Right lung (tissue), 5 donors: ENCODE results near the gene TSPAN5. TPM values are rescaled to one million over a fixed set of nuclear protein-coding genes. Genes with fewer than 3 reads are reported as not detected.

Source experiments
- DNase-seq, 2 donors: peaks; one replicate each; pipeline ENCODE4 v3.0.0-alpha.2; 2013
- polyA plus RNA-seq, 5 donors: library from polyadenylated mRNA; unstranded; fragments of 120-200 nt; gene quantifications; one replicate each; pipeline versions ENCODE4 v1.2.1 to v1.2.3, GENCODE V29; 2013; ENCODE audit warnings: inconsistent platforms in 1 of 5, low replicate concordance in 1 of 5; ENCODE audit not compliant: insufficient read length in 5 of 5, insufficient read depth in 1 of 5

TSPAN5 gene
- polyA plus RNA-seq, 5 donors, result 25.9 to 41.2 (median 30.0) TPM

DNA sequence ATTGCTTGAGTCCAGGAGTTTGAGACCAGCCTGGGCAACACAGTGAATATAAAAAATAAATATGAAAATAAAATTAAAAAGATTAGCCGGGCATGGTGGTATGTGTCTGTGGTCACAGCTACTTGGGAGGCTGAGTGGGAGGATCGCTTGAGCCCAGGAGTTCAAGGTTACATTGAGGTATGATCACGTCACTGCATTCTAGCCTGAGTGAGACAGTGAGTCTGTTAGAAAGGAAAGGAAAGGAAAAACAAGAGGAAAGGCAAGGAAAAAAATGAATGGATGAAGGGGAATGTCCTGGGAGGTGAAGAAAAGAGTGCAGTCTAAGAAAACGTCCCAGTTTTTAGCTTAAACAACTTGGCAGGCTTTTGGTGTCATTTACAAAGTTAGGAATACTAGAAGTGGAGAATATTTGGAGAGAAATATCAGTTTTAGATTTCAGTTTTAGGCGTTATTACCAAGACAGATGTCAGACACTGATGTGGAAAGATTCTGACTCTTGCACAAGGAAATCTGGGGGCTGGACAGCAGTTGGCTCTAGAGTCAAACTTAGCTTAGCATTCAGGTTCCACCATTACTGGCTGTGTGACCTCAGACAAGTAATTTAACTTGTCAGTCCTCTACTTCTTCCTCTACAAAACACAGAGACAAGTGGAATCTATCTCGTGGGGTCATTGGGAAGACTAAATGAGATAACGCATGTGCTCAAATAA is 139.0 kb downstream of the TSPAN5 start:
- no peak for DNase-seq

DNA sequence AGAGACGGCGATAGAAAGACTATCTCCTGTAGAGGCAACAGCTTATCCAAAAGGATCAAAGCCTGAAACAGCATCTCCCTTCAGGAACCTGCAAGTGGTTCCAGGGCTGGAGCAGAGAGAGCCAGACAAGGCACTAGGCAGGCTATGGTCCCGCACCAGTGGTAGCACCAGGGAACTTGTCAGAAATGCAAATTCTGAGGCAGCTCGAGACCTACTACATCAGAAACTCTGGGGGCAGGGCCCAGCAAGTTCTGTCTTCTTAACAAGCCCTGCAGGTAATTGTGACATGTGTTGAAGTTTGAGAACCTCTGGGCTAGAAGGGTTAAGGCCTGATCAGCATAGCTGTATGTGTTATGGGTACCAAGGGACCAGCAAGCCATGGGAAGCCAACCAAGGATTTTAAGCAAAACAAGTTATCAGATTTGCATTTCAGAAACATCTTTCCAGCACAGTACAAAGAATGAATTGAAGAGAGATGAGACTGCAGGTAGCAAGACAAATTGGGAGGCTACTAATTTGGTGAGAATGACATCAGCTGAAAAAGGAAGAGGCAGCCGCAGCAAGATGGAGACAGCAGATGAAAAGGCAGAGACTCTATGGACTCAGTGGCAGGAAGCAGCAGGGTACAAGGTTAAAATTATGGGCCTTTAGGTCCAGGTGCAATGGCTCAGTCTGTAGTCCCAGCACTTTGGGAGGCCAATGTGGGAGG is 139.7 kb downstream of the TSPAN5 start:
- DNase-seq, result no peak

DNA sequence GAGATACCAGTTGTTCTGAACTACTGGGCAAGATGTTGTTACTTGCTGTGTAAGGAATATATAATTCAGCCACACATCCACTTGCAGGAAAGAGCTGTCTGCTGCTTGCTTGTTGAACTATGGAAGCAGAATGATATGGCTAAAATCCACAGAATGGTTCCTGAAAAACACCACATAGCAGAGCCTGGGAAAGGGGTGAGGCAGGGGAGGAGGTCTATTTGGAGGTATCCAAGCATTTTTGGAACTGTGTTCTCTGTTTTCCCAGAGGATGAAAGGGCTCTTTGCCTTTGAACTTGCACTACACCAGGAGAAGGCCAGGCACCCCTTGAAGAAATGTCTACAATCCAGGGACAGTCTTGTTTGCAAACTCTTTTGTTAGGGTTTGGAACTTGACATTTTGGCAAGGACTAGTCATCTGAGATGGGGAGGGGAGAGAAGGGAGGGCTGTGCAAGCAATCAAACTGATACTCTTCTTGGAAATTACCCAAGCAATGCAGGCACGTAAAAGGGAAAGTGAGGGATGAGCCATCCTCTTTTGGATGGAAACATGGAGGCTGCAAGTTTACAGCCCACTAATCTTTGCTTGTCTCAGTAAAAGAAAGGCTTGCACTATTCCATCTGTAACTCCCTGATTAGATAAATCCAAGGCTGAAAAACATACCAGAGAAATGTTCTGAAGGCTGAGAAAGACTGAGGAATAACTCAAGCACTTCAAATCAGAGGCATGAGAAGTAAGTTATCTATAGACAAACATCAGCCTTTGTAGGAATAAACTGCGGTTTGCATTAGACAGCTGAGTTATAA is 141.0 kb downstream of the TSPAN5 start:
- no peak for DNase-seq

DNA sequence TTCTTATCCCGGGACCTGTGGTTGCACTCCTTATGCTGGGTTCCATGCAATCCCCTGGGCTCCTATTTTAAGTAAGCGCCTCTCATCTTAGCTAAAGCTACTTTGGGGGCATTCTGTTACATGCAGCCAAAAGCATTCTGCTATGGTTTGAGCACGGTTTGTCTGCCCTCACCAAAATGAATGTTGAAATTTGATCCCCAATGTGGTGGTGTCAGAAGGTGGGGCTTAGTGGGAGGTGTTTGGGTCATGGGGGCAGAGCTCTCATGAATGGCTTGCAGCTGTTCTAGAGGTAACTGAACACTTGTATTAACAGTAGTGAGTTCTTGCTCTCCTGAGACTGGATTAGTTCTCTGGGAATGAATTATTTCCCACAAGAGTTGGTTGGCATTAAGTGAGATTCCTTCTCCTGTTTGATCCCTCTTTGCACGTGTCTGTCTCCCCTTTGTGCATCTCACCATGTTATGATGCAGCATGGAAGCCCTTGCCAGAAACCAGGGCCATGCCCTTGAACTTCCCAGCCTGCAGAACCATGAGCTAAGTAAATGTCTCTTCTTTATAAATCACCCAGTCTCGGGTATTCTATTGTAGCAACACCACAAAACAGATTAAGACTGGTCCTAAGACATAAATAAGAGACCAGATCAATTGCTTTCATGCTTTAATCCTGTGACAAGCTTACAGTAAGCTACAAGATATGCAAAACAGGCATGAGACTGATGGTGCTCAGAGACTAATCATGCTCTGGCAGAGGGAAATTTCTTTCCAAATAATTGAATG is 141.8 kb downstream of the TSPAN5 start:
- DNase-seq, result no peak

DNA sequence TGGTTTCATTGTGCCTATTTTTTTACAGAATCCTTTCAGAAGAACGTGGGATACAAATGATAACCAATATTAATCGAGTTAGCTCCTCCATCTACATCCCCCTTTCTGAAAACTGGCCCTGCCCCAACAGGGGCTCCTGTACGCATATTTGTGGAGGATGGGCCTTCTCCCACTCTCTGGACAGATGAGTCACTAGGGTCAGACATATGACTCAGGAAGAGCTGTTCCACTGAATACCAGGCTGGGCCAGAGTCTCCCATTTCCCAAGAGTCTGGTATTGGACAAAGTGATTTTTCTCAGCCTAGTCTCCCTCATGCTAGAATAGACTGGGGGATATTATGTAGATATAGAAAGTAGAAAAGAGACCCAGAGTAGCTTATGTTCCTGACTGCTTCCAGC is 142.4 kb downstream of the TSPAN5 start:
- no peak for DNase-seq

DNA sequence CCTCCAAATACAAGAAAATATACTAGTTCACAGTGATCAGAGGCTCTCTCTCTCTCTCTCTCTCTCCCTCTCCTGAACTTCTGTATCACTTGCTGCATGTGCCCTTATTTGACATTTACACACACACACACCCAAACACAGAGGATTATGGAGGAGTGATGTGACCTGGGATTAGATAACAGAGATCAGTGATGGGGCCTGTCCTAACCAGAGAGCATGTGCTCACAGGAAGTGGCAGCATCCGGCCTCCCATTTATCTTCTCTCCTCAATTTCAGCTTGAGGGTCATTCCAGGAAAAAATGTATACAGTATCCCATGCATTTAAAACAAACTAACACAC is 143.0 kb downstream of the TSPAN5 start:
- DNase-seq, result no peak

DNA sequence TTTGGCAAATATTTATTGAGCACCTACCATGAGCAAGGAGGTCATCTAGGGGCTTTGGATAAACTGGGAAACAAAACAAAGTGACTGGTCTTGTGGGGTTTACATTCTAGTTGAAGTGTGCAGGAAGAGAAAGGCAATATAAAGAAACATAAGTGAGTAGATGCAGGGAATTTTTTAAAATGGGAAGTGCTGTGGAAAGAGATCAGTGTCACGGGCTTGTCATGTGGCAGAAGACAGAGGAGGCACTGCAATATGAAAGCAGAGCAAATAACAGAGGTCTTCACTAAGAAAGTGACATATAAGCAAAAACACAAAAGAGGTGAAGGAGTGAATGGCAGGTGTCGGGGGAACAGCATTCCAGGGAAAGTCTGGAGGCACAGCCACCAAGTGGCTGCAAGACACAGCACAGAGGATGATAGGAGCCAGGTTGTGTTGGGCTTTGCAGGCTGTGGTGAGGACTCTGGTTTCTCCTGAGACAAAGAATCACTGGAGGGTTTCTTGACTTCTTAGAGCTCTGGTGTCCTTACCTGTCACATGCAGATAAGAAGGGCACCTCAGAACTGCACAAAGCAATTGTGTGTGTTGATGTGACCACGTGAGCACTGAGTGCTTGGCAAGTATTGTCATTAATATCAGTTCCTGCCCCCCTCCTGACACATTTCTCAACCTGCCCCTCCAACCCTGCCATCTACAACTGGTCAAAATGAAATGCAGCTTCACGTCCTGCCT is 143.5 kb downstream of the TSPAN5 start:
- no peak for DNase-seq

DNA sequence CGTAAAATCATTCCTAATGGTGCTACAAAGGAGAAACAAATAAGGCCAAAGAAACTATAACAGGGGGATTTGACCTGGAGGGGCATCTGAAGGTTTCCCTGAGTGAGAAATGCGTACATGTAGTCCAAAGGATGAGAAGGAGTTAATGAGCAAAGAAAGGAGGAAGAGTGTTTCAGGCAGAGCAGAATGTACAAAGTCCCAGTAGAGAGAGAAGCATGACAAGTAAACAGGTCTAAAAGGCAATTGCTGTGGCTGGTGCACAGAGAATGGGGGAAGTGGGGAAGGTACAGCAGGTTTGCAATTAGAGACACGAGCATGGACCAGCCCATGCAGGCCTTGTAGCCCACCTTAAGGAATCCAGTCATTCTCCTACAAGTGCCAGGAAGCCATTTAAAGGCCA is 145.5 kb downstream of the TSPAN5 start:
- no peak for DNase-seq

DNA sequence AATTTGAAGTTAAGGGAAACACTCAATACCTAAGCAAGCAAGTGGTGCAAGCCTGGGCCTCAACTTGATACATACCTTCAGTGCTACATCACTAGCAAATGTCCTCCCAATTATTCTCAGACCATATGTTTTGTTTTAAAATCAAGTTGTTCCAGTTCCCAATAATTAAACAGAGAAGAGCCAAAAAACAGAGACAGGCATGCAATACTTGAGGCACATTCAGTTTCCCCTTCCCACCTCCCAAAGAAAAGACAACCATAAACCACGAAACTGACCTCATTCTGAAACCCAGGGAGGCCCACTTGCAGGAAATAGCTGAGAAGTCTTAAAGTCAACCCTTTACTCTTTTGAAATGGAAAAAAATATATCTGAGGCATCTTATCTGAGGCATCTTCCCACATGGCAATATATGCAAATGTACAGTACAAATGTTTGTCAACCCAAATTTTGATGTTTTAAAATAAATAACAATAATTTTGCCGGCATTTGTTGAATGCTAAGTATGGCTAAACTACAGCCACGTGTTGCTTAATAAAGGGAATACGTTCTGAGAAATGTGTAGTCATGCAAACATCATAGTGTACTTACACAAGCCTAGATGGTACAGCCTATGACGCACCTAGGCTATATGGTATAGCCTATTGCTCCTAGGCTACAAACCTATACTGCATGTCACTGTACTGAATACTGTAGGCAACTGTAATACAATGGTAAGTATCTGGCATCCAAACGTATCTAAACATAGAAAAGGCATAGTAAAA is 147.5 kb downstream of the TSPAN5 start:
- peak; percentile 70 to 72 for DNase-seq

DNA sequence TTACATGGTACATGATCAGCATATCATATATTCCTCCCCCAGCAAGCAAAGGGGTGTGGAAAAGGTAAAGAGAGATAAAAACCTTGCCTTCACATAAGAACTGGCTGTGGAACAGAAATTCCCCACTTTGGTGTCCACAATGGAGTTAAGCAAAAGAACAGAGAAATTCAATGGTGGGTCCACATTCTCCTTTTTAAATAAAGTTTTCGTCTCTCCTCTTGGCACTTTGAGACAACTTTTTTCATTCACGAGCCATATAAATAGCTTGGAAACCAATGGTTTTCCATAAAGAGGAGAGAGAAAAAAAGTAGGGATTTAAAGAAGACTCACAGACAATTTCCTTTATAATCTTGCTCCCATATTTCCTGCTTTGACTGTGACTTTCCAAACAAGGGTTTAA is 148.1 kb downstream of the TSPAN5 start:
- DNase-seq, result no peak

DNA sequence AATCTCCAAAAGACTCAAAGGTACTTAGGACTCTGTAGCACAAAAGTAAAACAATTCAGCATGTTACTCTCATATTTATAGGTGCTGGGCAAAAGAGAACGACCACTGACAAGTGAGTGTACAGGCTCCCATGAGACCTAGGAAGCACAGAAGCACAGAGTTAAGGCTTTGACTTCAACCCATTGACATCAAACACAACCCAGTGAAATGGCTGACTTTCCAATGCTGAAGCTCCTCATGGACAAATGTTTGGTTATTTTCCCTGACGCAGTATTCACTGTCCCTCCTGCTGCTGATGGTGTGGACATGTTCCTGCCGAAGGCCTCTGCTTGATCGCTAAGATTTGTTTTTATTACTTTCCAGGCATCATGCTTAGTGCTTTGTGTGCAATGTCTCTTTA is 148.7 kb downstream of the TSPAN5 start:
- no peak for DNase-seq

DNA sequence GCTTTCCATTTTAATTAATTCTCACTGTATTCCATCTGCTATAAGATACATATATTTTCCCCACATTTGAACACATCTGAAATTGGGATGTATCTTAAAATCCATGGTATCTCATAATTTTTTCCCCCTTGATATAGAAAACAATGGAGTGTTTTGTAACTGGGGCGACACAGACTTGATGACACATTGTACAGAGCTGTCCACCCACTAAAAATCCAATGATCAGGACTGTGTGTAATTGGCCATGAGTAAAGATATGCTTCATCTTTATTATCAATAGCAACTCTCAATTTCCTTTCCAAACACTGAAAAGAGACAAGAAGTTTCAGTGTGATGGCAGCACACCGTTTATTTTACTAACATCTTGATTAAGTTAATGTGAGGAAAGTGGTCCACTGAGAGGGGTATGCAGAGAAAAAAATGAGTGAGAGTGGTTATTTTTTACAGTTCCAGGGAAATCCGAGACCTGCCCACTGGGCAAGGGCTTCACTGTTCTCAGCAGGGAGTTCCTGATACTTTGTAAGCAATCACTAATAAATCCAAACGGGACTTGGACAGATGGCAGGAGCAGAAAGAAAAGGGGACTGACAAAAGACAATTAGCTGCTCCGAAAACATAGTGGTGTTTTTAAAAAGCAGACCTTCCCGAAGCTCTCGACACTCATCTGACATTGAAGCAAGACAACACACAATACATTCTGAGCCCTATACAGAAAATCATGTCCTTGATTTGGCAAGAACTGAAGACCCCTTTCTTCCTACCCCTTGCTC is 149.4 kb downstream of the TSPAN5 start:
- DNase-seq, result no peak

DNA sequence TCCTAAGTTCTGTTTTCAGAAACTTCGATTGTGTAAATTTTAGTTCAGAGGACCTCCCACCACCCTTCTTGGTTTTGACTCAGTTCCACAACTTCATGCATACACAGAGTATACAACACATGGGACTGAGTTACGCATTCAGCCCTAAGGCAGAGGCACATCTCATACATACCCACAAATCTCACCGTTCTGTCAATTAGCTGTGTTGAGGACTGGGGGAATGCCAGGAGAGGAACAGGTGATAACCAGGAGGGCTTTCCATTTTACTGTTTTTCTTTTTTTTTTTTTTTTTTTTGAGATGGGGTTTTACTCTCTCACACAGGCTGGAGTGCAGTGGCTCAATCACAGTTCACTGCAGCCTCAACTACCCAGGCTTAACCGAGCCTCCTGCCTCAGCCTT is 150.2 kb downstream of the TSPAN5 start:
- no peak for DNase-seq

DNA sequence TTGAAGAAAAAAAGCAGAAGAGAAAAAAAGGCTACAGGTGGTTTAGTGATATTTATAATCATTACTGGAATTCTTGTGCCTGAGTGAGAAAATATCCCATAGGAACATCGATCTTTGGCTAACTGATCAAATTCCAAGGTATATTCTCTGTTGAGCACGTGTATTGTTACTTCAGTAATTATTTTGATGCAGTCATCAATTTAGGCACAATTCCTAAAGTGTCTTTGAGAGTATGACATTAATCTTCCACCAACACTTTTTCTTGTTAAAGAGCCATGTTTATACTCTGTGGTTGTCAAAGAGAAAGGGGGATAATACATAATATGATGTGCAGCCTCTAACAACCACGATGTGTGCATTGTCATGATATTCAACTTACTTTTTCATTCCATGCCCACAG is 151.1 kb downstream of the TSPAN5 start:
- DNase-seq, result no peak

DNA sequence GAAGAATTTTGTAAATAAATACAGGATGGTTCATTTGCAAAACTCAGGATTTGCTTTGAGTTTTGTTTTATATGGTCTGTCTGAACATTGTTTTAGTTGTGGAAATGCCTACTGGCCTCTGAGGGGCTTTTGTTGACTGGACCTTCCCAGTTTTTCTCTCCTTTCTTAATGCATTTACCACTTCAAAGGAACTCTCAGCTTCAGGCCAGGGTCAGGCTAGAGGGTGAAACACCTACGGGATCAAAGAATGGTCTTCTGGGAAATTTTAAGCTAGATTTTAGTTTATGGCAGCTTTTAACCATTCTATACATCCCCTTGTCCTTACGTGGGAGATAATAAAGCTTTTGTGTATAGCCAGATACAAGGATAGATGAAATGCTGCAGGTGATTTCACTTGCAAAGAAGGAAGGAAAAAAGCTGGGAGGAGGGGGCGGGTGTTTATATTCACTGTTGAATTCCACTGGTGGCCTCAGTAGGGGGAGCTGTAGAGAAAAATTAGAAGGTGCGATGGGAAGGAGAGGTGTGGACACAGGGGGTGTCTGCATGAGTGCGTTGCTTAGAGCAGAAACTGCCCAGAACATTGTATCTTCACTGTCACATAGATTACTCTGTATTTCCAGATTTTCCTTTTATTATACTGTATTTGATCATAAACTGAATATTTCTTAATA is 151.8 kb downstream of the TSPAN5 start:
- no peak for DNase-seq

DNA sequence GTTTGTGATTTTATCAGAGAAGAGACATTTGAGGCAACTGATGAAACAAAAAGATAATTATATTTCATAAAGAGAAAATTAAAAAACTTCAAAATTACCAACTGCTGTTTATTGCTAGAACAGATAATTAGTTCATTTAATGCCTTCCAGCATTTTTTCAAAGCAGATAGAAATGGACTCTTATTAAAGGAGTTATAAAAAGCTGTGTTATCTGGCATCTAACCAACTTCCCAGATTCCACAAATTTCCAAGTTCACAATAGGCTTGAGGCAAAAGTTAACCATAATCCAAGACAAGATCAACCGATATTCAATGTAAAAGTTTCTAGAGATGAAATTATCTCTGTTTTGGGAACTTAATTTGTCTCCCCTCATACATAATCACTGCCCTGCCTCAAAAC is 152.4 kb downstream of the TSPAN5 start:
- no peak for DNase-seq

DNA sequence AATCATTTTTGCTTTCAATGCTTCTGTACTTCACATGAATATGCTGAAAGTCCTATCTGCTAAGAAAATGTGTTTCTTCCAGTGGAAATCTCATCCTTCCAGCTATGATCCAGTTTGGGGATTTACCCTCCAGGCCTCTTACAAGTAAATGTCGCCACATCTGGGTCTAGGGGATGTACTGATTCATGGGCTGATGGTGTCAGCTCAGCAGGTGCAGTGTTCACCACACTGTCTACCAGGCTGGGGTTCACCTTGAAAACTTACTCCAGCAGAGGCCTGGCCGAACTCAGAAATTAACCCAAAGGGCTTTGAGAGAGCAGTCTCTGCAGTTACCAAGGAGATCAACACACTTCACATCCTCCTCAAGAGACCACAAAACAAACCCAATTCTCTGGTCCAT is 154.3 kb downstream of the TSPAN5 start:
- no peak for DNase-seq

DNA sequence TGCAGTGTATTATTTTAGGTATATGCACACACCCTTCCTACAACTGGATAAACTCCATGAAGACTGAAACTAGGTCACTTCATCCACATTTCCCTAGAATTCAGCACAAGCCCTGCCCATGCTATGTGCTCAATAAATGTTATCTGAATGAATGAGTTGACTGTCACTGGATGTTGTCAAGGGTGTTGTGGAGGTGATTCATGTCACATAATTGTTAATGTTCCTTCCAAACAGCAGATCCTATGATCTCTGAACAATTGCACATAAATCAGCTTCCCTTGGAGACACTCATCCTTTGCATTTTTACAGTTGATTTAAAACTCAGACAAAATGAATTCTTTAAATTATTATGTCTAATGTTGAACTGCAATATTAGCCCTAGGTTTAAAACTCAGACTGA is 154.7 kb downstream of the TSPAN5 start:
- DNase-seq, result no peak

DNA sequence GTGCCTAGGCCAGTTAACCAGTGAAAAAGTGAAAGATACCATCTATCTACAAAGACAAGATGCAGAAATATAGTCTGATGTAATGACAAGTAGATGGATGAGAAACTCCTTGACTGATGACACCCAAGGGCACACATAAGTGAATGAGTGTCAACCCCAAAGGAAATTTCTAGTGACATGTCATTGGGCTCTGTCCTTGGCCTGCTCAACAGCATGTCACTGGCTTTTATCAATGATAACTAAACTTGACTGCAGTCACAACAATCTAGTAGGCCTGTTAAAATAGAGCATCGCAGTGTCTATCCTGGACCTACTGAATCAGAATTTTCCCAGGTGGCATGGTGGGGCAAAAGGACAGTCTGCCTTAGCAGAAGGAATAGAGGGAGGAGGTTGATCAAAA is 155.8 kb downstream of the TSPAN5 start:
- DNase-seq, result no peak
